Stimulated activated CD4-positive, alpha-beta T cell treated with anti-CD3 and anti-CD28 coated beads, Interleukin-15, amount 100 ng/mL, for 24 hours (primary cell): ENCODE data around the gene ATG101.
"Not testable (repeated sequence)": the region's sequence is repeated elsewhere in the genome, so short reads cannot be mapped to it uniquely, and the experiment has no call there.

Experiments
- DNase-seq: peaks from one replicate; pipeline ENCODE4 v3.0.0-alpha.2; 2020

Gene ATG101

GRCh38 chr12:52080403-52081251, 10.8 kb downstream of the ATG101 start:
- DNase-seq, result no peak

DNA sequence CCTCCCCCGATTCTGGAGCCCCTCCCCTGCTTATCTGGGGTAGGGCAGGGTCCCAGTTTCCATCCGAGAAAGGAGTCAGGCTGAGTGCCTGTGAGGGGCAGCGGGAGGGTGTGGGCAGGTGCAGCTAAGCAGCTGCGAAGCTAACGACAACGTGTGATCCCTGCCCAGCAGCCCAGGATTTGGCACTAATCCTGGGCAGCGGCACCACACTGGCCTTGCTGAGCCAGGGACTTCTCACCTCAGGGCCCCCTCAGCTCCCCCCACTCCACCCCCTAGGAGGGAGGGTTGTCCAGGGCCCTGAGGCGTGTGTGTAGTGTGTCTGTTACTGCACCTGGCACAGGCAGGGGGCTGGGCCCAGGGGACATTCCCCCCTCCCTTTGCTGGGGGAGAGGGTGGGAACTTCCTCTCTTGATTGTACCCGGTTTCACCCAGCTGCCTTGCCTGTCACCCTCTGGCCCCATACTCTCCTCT, 11.5 kb downstream of the ATG101 start:
- no peak for DNase-seq

GRCh38 chr12:52082026-52082668, 12.4 kb downstream of the ATG101 start:
- no peak for DNase-seq

DNA sequence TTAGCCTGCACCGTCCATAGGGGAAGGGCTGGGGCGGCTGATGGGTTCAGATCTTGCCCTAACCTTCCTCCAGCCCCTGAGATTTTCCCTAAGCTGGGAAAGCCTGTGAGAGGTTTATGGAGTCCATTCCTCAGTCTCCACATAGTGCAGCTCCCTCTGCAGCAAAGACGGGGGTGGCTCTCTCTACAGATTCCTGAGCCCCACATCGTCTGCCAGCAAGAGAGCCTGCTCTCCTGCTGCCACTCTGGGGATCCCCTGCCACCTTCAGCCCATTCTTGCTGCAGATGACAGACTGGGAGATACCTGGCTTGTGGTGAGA, 12.8 kb downstream of the ATG101 start:
- no peak for DNase-seq

- peak; percentile 73 for DNase-seq
Measured at GRCh38 chr12:52082988-52083637, 13.3 kb downstream of the ATG101 start.

DNA sequence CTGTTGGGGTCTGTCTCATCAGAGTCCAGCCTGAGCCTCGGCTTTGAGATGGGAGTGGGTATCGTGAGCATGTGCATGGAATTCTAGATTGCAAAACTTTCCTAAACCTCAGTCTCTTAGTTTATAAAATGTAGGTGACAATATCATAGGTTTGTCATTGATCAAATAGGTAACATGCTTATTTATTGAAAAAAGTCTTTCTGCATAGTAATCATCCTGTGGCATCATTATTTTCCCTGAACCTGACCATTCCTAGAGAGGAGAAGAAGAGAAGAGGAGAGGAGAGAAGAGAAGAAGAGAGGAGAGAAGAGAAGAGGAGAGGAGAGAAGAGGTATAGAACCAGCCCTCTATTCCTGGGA, 13.8 kb downstream of the ATG101 start:
- no peak for DNase-seq

GRCh38 chr12:52084491-52085231, 14.9 kb downstream of the ATG101 start:
- DNase-seq, result no peak

DNA sequence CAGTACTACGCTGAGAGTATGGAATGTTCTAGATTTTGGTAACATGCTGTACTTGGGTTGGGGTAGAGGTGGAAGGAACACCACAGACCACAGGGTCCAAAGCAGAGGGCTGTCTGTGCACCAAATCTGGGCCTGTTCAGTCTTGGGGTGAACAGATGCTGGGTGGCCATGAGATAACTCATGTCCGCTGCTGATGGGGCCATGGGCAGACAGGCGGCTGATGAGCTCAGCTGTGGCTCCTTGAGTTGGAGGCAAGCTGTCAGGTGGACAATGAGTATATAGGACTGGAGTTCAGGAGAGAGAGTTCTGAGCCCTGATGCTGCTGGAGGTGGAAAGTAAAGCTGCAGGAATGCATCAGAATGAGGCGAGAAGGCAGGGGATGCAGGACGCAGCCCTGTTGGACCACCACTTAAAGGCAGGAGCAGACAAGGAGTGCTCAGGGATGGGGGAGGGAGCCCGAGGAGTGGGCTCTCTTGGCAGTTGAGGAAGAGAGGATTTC, 16.0 kb downstream of the ATG101 start:
- DNase-seq, result no peak

- no peak for DNase-seq
Measured at GRCh38 chr12:52086366-52086765, 16.6 kb downstream of the ATG101 start.

DNA sequence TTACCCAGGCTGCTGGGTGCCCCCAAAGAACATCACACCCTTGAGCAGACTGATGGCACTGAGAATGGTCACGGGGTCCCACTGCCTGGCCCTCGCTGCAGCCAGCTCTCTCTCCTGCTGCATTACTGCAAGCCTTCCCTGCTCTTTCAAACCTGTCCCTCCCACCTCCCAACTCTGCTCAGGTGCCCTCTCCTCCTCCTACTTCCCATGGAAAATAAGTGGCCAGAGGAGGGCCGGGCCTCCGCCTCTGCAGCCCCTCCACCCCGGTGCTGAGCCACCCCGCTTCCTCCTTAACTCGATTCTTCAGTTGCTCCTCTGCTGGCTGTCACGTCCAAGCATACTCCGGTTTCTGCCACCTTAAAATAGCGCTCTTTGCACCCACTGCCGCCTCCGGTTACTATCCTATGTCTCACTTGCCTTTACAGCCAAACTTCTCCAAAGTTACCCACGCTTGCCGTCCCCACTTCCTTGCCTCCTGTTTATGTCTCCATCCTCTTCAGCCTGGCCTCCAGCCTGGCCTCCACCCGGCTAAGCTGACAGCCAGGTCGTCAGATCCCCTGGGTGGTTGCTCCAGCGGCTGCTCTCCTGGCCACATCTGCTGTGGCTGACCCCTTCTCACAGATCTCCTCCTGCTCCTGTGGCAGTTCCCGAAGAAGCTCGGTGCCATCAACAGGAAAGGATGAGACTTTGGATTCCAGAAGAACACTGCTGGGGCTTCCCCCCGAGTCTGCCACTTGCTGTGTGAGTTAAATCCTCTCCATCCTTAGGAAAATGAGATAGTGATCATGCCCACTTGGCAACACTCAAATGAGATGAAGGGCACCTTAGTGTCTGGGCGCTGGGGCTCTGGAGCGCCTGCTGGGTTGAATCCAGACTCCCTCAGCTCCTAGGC, 17.4 kb downstream of the ATG101 start:
- DNase-seq, result no peak

- no peak for DNase-seq
Measured at GRCh38 chr12:52087961-52088820, 18.4 kb downstream of the ATG101 start.

DNA sequence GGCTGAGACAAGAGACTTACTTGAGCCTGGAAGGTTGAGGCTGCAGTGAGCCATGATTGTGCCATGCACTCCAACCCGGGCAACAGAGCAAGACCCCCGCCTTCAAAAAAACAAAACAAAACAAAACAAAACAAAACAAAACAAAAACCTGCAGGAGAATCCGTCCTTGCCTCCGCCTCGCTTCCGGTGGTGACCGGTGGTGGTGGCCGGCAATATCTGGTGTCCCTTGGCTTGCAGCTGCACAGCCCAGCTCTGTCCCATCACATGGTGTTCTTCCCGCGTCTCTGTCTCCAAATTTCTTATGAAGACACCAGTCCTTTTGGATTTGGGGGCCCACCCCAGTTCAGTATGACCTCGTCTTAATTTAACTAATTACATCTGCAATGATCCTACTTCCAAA, 19.7 kb downstream of the ATG101 start:
- DNase-seq, result no peak

GRCh38 chr12:52090291-52090690, 20.5 kb downstream of the ATG101 start:
- no peak for DNase-seq

- no peak for DNase-seq
Measured at GRCh38 chr12:52091061-52091460, 21.3 kb downstream of the ATG101 start.

GRCh38 chr12:52091869-52092268, 22.1 kb downstream of the ATG101 start:
- DNase-seq, result no peak

DNA sequence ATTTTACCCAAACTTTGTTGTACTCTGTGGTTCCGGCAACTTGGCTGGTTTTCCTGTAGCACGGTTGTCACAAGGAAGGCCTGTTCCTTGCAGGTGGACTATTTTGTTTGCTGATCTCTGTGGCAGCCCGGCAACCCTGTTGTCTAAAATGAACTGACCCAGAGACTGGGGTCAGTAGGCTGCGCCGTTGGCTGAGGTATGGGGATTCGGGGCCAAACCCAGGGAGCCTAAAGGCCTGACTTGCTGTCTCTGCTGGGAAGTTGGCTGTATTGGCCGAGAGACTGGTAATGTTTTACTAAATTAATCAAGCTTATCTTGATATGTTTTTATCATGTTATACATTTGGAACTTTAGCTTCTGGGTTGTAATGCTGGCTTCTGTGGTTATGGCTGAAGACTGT, 23.6 kb downstream of the ATG101 start:
- DNase-seq, result no peak

GRCh38 chr12:52096332-52097044, 26.7 kb downstream of the ATG101 start:
- no peak for DNase-seq

- no peak for DNase-seq
Measured at GRCh38 chr12:52097045-52097666, 27.4 kb downstream of the ATG101 start.

DNA sequence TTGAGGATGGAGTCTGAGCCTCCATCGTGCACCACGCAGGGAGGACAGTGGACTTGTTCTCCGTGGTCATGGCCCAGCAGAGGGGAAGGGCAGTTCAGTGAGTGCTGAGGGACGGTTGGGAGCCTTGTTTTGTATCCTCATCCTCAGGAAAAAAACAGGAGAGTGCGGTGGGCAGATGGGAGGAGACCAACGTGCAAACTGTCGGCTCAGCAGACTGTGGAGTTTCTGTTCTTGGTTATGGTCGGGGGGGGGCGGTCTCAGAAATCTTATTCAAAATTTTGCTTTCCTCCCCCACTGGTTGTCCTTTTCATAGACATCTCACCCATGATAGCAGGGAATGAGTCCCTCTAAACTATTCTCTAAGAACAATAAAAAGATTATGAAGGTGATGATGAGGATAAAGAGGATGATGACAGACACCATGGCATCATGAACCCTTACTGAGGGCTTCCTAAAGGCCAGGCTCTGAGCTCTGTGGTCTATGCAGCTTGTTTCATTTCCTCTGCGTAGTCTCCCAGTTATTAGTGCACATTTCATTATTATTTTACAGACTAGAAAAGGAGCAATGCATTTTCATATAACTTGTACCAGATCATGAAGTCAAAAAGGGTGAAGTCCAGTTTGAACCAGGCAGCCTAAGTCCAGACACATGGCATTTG, 34.8 kb downstream of the ATG101 start:
- DNase-seq, result not testable (repeated sequence)
